ENCODE measurements around the gene PPP1CC. TPM values are rescaled to one million over a fixed set of nuclear protein-coding genes. Genes with fewer than 3 reads are reported as not detected.

Gene PPP1CC
- total and polyA plus RNA-seq, 2 of the 4 experiments (the other 2 are of a cell fraction) = 71.0 to 126 TPM

DNA sequence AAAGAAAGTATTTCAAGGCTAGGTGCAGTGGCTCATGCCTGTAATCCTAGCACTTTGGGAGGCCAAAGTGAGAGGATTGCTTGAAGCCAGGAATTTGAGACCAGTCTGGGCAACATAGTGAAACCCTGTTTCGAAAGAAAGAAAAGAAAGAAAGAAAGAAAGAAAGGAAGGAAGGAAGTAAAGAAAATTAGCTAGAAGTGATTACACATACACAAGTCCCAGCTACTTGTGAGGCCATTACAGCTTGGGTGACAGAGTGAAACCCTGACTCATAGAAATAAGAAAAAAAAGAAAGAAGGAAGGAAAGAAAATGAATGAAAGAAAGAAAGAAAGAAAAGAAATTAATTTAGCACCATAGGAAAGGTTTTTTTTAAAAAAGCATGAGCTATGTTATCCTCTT, 33.3 kb upstream of the PPP1CC start:
- Histone ChIP-seq H3K56ac (ENCODE audit: extremely low read depth, insufficient read depth, low read length) (no peak overlapping the region), H4K5ac (ENCODE audit: low read depth, low read length) (no peak overlapping the region), H3K4me3 (ENCODE audit: insufficient read depth, low read depth, low read length) (no peak overlapping the region), H4K8ac (ENCODE audit: low read depth in 2 of 2, low read length in 2 of 2) (no peak overlapping the region), H2BK5ac (ENCODE audit: low read depth, low read length, poor library complexity, severe bottlenecking) (no peak overlapping the region), H3K18ac (ENCODE audit: low read depth, low read length) (no peak overlapping the region), H3K9me1 (ENCODE audit: insufficient read depth, low read length) (no peaks in the 10 kb centered on the region), H3K4ac (ENCODE audit: low read depth, low read length) (no peak overlapping the region), H2BK20ac (ENCODE audit: low read depth, low read length) (no peak overlapping the region), H2AFZ (replicated peaks; ENCODE audit: low read length, poor library complexity) (no peak overlapping the region), H3K4me2 (ENCODE audit: low read depth, low read length) (no peak overlapping the region), H3K27ac (ENCODE audit: insufficient read depth, low read length) (no peak overlapping the region), H3K79me1 (ENCODE audit: low read depth in 1 of 2, low read length in 2 of 2) (no peaks in the 10 kb centered on the region), H2BK120ac (ENCODE audit: low read depth, low read length) (no peak overlapping the region), H3K23ac (ENCODE audit: low read depth, low read length) (no peak overlapping the region), H3K9me3 (ENCODE audit: control insufficient read depth, insufficient read depth, low read length) (no peaks in the 10 kb centered on the region), H4K91ac (ENCODE audit: insufficient read depth, low read depth, low read length) (no peak overlapping the region), H3K27me3 (ENCODE audit: control insufficient read depth, insufficient read depth, low read length) (peaks cover 5% of the 10 kb centered on the region), H3K9ac (ENCODE audit: low read depth, low read length) (no peak overlapping the region), H3K14ac (replicated peaks; ENCODE audit: low read depth, low read length) (no peak overlapping the region), H3K36me3 (ENCODE audit: control insufficient read depth, insufficient read depth, low read length) (no peaks in the 10 kb centered on the region), H2AK5ac (ENCODE audit: low read depth, low read length) (no peak overlapping the region), H2BK15ac (ENCODE audit: low read depth, low read length) (no peak overlapping the region), H4K20me1 (ENCODE audit: insufficient read depth, low read length) (no peaks in the 10 kb centered on the region), H3K4me1 (ENCODE audit: control insufficient read depth, insufficient read depth, low read length) (no peaks in the 10 kb centered on the region), H2AK9ac (replicated peaks; ENCODE audit: low read depth, low read length, poor library complexity) (no peak overlapping the region)
- dilution Hi-C loops (cut with HindIII; ENCODE audit: low sequenced_read_pairs, unreplicated experiment) (no loop called here), in situ Hi-C loops (cut with MboI; ENCODE audit: low sequenced_read_pairs) (no loop called here), intact Hi-C loops (cut with micrococcal nuclease) (no loop called here)
- BruUV-seq (replicated peaks) = no TSS peak
- ChIA-PET POLR2A (ENCODE audit: unreplicated experiment) (no interaction called here), CTCF (interaction anchor here (0.6 kb wide), 1 partner anchor 14 kb away, joined by 3 read pairs; no protein-coding TSS in a partner anchor)
- no peak for DNase-seq
- TF ChIP-seq, protein P1, sequence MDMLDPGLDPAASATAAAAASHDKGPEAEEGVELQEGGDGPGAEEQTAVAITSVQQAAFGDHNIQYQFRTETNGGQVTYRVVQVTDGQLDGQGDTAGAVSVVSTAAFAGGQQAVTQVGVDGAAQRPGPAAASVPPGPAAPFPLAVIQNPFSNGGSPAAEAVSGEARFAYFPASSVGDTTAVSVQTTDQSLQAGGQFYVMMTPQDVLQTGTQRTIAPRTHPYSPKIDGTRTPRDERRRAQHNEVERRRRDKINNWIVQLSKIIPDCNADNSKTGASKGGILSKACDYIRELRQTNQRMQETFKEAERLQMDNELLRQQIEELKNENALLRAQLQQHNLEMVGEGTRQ (IDR thresholded peaks at IDR 0.05; ENCODE audit: low read depth, low read length) = no peak
- TF ChIP-seq SMC3 (IDR thresholded peaks at IDR 0.05; ENCODE audit: low read depth, low read length) = no peak
- TF ChIP-seq MXI1 (IDR thresholded peaks at IDR 0.05; ENCODE audit: borderline replicate concordance, low read depth, low read length) = no peak
- no peak for TF ChIP-seq POLR2A (IDR thresholded peaks at IDR 0.05; ENCODE audit: low read depth, low read length)
- TF ChIP-seq FOS (IDR thresholded peaks at IDR 0.05; ENCODE audit: low read depth, low read length) = no peak
- no peak for TF ChIP-seq NFE2L2 (IDR thresholded peaks at IDR 0.05; ENCODE audit: low read depth, low read length)
- TF ChIP-seq, protein P2, sequence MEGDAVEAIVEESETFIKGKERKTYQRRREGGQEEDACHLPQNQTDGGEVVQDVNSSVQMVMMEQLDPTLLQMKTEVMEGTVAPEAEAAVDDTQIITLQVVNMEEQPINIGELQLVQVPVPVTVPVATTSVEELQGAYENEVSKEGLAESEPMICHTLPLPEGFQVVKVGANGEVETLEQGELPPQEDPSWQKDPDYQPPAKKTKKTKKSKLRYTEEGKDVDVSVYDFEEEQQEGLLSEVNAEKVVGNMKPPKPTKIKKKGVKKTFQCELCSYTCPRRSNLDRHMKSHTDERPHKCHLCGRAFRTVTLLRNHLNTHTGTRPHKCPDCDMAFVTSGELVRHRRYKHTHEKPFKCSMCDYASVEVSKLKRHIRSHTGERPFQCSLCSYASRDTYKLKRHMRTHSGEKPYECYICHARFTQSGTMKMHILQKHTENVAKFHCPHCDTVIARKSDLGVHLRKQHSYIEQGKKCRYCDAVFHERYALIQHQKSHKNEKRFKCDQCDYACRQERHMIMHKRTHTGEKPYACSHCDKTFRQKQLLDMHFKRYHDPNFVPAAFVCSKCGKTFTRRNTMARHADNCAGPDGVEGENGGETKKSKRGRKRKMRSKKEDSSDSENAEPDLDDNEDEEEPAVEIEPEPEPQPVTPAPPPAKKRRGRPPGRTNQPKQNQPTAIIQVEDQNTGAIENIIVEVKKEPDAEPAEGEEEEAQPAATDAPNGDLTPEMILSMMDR (conservative IDR thresholded peaks at IDR 0.05; ENCODE audit: low read depth, low read length) = no peak
- TF ChIP-seq CHD1 (IDR thresholded peaks at IDR 0.05; ENCODE audit: low read depth, low read length) = no peak
- TF ChIP-seq BHLHE40 (IDR thresholded peaks at IDR 0.05; ENCODE audit: low read depth, low read length) = no peak
- TF ChIP-seq RFX5 (IDR thresholded peaks at IDR 0.05; ENCODE audit: low read depth, low read length) = no peak
- no peak for TF ChIP-seq CEBPB (IDR thresholded peaks at IDR 0.05; ENCODE audit: low read depth, low read length)
- TF ChIP-seq, protein P3, sequence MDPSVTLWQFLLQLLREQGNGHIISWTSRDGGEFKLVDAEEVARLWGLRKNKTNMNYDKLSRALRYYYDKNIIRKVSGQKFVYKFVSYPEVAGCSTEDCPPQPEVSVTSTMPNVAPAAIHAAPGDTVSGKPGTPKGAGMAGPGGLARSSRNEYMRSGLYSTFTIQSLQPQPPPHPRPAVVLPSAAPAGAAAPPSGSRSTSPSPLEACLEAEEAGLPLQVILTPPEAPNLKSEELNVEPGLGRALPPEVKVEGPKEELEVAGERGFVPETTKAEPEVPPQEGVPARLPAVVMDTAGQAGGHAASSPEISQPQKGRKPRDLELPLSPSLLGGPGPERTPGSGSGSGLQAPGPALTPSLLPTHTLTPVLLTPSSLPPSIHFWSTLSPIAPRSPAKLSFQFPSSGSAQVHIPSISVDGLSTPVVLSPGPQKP (IDR thresholded peaks at IDR 0.05; ENCODE audit: borderline replicate concordance, low read depth, low read length) = no peak
- no peak for TF ChIP-seq RAD21 (IDR thresholded peaks at IDR 0.05; ENCODE audit: low read length)
- no peak for TF ChIP-seq RCOR1 (IDR thresholded peaks at IDR 0.05; ENCODE audit: insufficient replicate concordance, low read length)
- no peak for TF ChIP-seq MAFK (IDR thresholded peaks at IDR 0.05; ENCODE audit: low read depth, low read length)
- TF ChIP-seq MAZ (IDR thresholded peaks at IDR 0.05; ENCODE audit: borderline replicate concordance, low read depth, low read length) = no peak
- WGBS, 2 experiments (ENCODE audit: extremely low coverage in 2 of 2, insufficient read length in 1 of 2) = no CpG with 5 or more reads among the region's 1 CpG
- ATAC-seq (ENCODE audit: low read depth) = no peak
